Activated naive CD8-positive, alpha-beta T cell (primary cell): ENCODE measurements around the gene TAF11L3.
"Not testable (repeated sequence)": the region's sequence is repeated elsewhere in the genome, so short reads cannot be mapped to it uniquely, and the experiment has no call there.

Experiments
- H3K27ac Mint-ChIP-seq: one replicate; pipeline ENCODE4 v1.8.0; 2021; ENCODE audit warnings: mixed read lengths
- H3K27me3 Mint-ChIP-seq: one replicate; pipeline ENCODE4 v1.8.0; 2021; ENCODE audit warnings: mixed read lengths
- H3K36me3 Mint-ChIP-seq: one replicate; pipeline ENCODE4 v1.8.0; 2021; ENCODE audit warnings: mixed read lengths
- H3K4me1 Mint-ChIP-seq: one replicate; pipeline ENCODE4 v1.8.0; 2021; ENCODE audit warnings: low read depth, mixed read lengths
- H3K4me3 Mint-ChIP-seq: one replicate; pipeline ENCODE4 v1.8.0; 2021; ENCODE audit warnings: mild to moderate bottlenecking, mixed read lengths
- H3K9me3 Mint-ChIP-seq: one replicate; pipeline ENCODE4 v1.8.0; 2021; ENCODE audit warnings: low read depth, mixed read lengths

TAF11L3 gene

DNA sequence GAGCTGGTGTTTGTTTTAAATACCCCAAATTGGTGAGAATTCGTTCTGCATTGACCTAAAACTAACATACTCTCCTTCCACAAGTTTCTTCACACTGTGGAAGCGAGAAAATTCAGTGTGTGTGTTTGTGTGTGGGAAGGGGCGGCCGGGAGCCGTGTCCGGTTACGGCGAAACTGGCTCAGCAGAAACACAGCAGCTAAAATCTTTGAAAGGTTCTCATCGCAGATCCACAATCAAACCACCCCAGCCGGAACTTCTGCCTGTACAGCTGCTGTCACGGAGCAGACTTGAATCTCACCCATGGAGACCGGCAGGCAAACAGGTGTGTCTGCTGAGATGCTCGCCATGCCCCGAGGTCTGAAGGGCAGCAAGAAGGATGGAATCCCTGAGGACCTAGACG, 3.3 kb downstream of the TAF11L3 start, which contains the start of gene TAF11L4:
TSS of gene TAF11L4 (plus strand) at position 301 of the 400 bp plus-strand sequence.
- H3K27ac Mint-ChIP-seq, H3K4me3 Mint-ChIP-seq: not testable (repeated sequence)

DNA sequence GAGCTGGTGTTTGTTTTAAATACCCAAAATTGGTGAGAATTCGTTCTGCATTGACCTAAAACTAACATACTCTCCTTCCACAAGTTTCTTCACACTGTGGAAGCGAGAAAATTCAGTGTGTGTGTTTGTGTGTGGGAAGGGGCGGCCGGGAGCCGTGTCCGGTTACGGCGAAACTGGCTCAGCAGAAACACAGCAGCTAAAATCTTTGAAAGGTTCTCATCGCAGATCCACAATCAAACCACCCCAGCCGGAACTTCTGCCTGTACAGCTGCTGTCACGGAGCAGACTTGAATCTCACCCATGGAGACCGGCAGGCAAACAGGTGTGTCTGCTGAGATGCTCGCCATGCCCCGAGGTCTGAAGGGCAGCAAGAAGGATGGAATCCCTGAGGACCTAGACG, 6.8 kb downstream of the TAF11L3 start, which contains the start of gene TAF11L5:
TSS of gene TAF11L5 (plus strand) at position 301 of the 400 bp plus-strand sequence.
- not testable (repeated sequence) for H3K27ac Mint-ChIP-seq, H3K9me3 Mint-ChIP-seq, H3K4me3 Mint-ChIP-seq, H3K27me3 Mint-ChIP-seq, H3K36me3 Mint-ChIP-seq, H3K4me1 Mint-ChIP-seq

More for the DNA sequence above, 3.3 kb downstream of the TAF11L3 start, which contains the start of gene TAF11L4:
- not testable (repeated sequence) for H3K9me3 Mint-ChIP-seq, H3K4me1 Mint-ChIP-seq, H3K36me3 Mint-ChIP-seq, H3K27me3 Mint-ChIP-seq

DNA sequence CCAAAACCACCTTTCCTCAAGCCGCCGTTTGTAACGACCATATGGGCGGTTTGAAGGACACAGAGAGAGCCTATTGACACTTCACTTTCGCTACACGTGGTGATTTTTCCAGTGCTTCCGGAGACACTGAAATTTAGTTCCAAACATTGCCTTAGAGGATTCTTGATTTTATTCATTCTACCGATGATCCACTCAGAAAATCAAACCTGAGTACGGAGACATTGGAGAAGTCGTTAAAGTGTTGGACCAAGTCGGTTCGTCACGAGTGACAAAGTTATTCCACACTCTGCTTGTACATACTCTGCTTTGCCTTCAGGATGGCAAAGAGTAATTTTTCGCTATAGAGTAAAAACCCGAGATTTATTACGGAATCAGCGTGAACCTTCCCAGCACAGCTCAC, 8.3 kb downstream of the TAF11L3 start:
- H3K4me1 Mint-ChIP-seq, H3K4me3 Mint-ChIP-seq, H3K9me3 Mint-ChIP-seq, H3K27ac Mint-ChIP-seq, H3K27me3 Mint-ChIP-seq, H3K36me3 Mint-ChIP-seq: not testable (repeated sequence)

DNA sequence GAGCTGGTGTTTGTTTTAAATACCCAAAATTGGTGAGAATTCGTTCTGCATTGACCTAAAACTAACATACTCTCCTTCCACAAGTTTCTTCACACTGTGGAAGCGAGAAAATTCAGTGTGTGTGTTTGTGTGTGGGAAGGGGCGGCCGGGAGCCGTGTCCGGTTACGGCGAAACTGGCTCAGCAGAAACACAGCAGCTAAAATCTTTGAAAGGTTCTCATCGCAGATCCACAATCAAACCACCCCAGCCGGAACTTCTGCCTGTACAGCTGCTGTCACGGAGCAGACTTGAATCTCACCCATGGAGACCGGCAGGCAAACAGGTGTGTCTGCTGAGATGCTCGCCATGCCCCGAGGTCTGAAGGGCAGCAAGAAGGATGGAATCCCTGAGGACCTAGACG, 10.2 kb downstream of the TAF11L3 start, which contains the start of gene TAF11L6:
TSS of gene TAF11L6 (plus strand) at position 301 of the 400 bp plus-strand sequence.
- not testable (repeated sequence) for H3K27ac Mint-ChIP-seq, H3K4me1 Mint-ChIP-seq, H3K27me3 Mint-ChIP-seq, H3K4me3 Mint-ChIP-seq, H3K36me3 Mint-ChIP-seq, H3K9me3 Mint-ChIP-seq
